Fibroblast of villous mesenchyme (primary cell): ENCODE measurements around the gene MYO1D. TPM values are rescaled to one million over a fixed set of nuclear protein-coding genes. Genes with fewer than 3 reads are reported as not detected.

Experiments used
- DNase-seq: peaks from one replicate; pipeline ENCODE4 v3.0.0-alpha.2; 2010; ENCODE audit warnings: low read depth
- H3K4me3 ChIP-seq: 2 replicates; pipeline ENCODE4 v1.5.1; 2011; ENCODE audit warnings: low read depth, mild to moderate bottlenecking, low read length
- CTCF ChIP-seq: IDR thresholded peaks from 2 replicates; pipeline ENCODE4 v1.5.1; 2012; ENCODE audit warnings: low read depth, mild to moderate bottlenecking, low read length; ENCODE audit not compliant: insufficient read depth
- total RNA-seq: library from RNA; depleted of rRNA; stranded (reverse); fragments of >200 nt; gene quantifications from 2 replicates; pipeline ENCODE4 v1.2.3, GENCODE V29; 2012

MYO1D gene
- total RNA-seq, 1 donor, result 19.0 TPM

DNA sequence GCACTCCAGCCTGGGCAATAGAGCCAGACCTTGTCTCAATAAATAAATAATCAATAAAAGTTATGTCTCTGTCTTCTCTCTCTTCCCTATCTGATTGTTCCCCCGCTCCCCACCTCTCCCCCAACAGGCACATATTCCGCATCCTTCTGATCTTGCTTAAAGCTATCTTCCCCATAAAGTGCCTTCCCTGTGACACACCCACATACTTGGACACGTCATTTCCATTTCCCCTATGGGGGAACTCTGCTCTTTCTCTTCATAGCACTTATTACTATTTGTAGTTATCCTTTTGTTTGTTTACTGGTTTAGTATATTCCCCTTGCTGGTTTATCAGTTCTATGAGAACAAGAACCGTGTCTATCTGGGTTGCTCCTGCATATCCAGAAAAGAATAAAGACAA, 14.9 kb downstream of the MYO1D start:
- no peak for DNase-seq
- TF ChIP-seq CTCF, result no peak
- no peak overlapping the region for H3K4me3 ChIP-seq

DNA sequence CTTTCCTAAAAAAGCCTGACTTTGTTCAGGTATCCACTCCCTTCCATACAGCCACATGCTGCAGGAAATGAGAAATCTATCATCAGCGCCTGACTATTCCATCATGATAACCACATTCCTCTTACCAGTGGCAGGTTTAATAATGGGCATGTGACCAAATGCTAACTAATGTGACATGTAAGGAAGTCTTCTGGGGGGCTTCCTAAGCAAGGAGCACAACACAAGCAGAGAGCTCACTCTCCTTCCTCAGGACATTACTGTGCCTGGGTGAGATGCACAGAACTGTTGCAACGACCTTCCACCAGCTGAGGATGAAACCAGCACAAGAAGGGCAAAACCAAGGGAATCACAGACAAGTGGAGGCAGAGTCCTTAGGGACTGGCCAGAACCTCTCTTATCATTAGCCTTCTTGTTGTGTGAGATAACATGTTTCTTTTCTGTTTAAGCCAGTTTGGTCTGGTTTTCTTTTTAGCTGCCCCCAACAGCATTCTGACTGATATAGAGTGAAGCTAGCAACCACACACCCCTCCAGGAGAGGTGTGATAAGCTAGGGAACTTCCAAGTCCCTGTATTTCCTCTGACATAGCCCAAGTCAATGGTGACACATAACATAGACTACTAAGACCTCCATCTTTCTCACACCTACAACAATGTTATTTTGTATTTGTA, 16.9 kb downstream of the MYO1D start:
- no peak for DNase-seq
- no peak for TF ChIP-seq CTCF
- no peak overlapping the region for H3K4me3 ChIP-seq

GRCh38 chr17:32855620-32856019, 21.3 kb downstream of the MYO1D start:
- H3K4me3 ChIP-seq, result no peak overlapping the region
- no peak for TF ChIP-seq CTCF
- no peak for DNase-seq

GRCh38 chr17:32854832-32855389, 22.0 kb downstream of the MYO1D start:
- no peak for TF ChIP-seq CTCF
- H3K4me3 ChIP-seq, result no peak overlapping the region
- DNase-seq, result no peak

DNA sequence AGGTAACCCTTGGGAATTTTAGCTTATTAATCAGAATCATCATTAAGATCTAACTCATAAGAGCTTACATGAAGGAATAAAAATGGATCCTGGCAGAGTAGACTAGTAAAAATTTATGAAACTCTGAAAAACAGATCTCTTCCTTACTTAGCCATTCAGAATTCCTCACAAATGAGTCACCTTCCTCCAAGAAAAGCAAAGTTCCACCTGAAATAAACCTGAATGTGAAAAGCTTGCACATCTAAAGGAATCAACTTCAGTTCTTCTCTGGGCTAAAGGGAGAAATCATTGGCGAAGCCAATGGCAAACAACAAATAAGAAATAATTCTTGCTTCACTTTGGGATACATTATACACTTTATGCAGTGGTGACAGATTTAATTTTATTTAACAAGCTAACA, 22.7 kb downstream of the MYO1D start:
- TF ChIP-seq CTCF, result no peak
- DNase-seq, result no peak
- H3K4me3 ChIP-seq, result no peak overlapping the region

GRCh38 chr17:32852811-32853210, 24.1 kb downstream of the MYO1D start:
- DNase-seq, result no peak
- no peak for TF ChIP-seq CTCF
- H3K4me3 ChIP-seq, result no peak overlapping the region

DNA sequence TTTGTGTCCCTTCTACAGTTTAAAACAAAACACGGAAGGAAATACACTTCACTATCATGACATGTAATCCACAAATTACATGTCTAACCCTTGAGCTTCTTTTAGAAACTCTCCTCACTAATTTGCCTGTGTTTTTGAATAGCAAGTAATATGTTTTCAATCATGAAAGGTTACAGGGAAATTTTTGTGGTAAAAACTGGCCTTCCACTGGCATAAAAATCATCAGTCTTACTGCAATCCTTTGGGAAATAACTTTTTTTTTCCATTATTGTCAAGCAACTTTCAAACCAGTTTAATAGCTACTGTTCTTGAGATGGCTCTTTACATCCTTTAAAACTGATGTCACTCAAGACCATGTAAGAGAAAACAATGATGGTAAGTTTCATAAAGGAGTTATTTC, 27.0 kb downstream of the MYO1D start:
- H3K4me3 ChIP-seq, result no peak overlapping the region
- no peak for TF ChIP-seq CTCF
- no peak for DNase-seq
